Measurements from ENCODE around the gene PPP1R2.
A peak's percentile ranks its signal among the peaks of the same experiment; 100 is the strongest.

Gene PPP1R2

DNA sequence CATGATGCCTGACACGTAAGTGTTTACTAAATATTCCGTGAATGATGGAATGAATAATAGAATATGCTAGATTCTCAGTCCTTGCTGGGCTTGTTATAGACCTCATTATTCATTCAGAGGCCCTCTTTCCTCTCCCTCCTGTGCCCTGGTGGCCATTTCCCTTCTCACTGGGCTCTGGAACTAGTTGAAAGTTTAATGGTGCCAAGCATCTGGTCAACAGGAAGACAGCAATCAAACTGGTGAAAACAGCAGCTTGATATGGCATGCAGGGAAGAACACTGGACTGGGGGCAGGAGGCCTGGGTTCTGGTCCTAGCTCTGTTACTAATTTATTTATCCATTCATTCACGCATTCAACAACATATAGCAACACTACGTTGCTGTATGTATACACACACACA is 44.3 kb upstream of the PPP1R2 start:
- Histone ChIP-seq H3K4me3 (ENCODE audit: low read length) (no peak overlapping the region), H4K8ac (ENCODE audit: low read depth, low read length) (no peak overlapping the region), H3K9ac (ENCODE audit: low read length) (no peak overlapping the region), H3K56ac (ENCODE audit: low read length) (no peak overlapping the region), H2BK120ac (ENCODE audit: low read depth, low read length) (no peak overlapping the region), H3K18ac (ENCODE audit: low read length) (no peak overlapping the region), H2BK5ac (ENCODE audit: low read length) (no peak overlapping the region), H3K4ac (ENCODE audit: low read depth, low read length) (no peak overlapping the region), H3K23ac (ENCODE audit: low read length) (no peak overlapping the region), H2AK5ac (ENCODE audit: low read length) (no peak overlapping the region), H4K5ac (ENCODE audit: low read length) (no peak overlapping the region), H3K79me2 (ENCODE audit: control insufficient read depth, insufficient read depth, low read length) (no peaks in the 10 kb centered on the region), H3K27me3 (ENCODE audit: insufficient read depth, low read length, poor library complexity) (no peaks in the 10 kb centered on the region), H3K79me1 (ENCODE audit: low read length) (no peaks in the 10 kb centered on the region), H2BK15ac (replicated peaks; ENCODE audit: low read depth) (no peak overlapping the region), H3K4me1 (ENCODE audit: control insufficient read depth, low read depth, low read length) (no peaks in the 10 kb centered on the region), H3K36me3 (ENCODE audit: control insufficient read depth, insufficient read depth, low read length) (no peaks in the 10 kb centered on the region), H3K27ac (ENCODE audit: low read depth, low read length) (no peak overlapping the region), H3K4me2 (ENCODE audit: low read length) (no peak overlapping the region)
- no CpG with 5 or more reads among the region's 4 CpGs for WGBS (ENCODE audit: extremely low coverage, insufficient coverage, low lambda C conversion rate)
- DNase-seq = no peak

DNA sequence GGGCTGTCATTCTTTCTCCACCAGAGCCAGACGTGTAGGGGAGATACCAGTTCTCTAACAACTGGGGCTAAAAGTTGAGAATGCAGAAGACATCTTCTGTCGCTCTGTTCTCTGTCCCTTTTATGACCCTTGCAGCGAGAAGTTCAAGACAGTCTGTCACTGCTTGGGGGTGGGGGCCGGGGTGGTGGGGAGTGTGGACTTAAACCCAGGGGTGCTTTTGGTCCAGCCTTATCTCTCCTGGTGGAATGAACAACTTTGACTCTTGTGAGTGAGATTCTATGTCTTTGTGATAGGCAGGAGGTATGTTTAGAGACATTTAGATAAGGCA is 41.4 kb upstream of the PPP1R2 start:
- no peak overlapping the region for H3K23ac ChIP-seq (ENCODE audit: low read length)
- H3K36me3 ChIP-seq (ENCODE audit: control insufficient read depth, insufficient read depth, low read length) = no peaks in the 10 kb centered on the region
- H3K4ac ChIP-seq (ENCODE audit: low read depth, low read length) = no peak overlapping the region
- H3K79me1 ChIP-seq (ENCODE audit: low read length) = no peaks in the 10 kb centered on the region
- H3K4me2 ChIP-seq (ENCODE audit: low read length) = no peak overlapping the region
- DNase-seq = no peak
- H2BK120ac ChIP-seq (ENCODE audit: low read depth, low read length) = no peak overlapping the region
- no CpG with 5 or more reads among the region's 4 CpGs for whole genome bisulfite sequencing (ENCODE audit: extremely low coverage, insufficient coverage, low lambda C conversion rate)
- no peak overlapping the region for H4K8ac ChIP-seq (ENCODE audit: low read depth, low read length)
- no peak overlapping the region for H3K18ac ChIP-seq (ENCODE audit: low read length)
- H3K4me1 ChIP-seq (ENCODE audit: control insufficient read depth, low read depth, low read length) = no peaks in the 10 kb centered on the region
- no peak overlapping the region for H2BK15ac ChIP-seq (replicated peaks; ENCODE audit: low read depth)
- H2AK5ac ChIP-seq (ENCODE audit: low read length) = no peak overlapping the region
- no peaks in the 10 kb centered on the region for H3K27me3 ChIP-seq (ENCODE audit: insufficient read depth, low read length, poor library complexity)
- H3K56ac ChIP-seq (ENCODE audit: low read length) = no peak overlapping the region
- no peak overlapping the region for H3K9ac ChIP-seq (ENCODE audit: low read length)
- no peak overlapping the region for H3K27ac ChIP-seq (ENCODE audit: low read depth, low read length)
- H3K79me2 ChIP-seq (ENCODE audit: control insufficient read depth, insufficient read depth, low read length) = no peaks in the 10 kb centered on the region
- no peak overlapping the region for H4K5ac ChIP-seq (ENCODE audit: low read length)
- H3K4me3 ChIP-seq (ENCODE audit: low read length) = no peak overlapping the region
- no peak overlapping the region for H2BK5ac ChIP-seq (ENCODE audit: low read length)

DNA sequence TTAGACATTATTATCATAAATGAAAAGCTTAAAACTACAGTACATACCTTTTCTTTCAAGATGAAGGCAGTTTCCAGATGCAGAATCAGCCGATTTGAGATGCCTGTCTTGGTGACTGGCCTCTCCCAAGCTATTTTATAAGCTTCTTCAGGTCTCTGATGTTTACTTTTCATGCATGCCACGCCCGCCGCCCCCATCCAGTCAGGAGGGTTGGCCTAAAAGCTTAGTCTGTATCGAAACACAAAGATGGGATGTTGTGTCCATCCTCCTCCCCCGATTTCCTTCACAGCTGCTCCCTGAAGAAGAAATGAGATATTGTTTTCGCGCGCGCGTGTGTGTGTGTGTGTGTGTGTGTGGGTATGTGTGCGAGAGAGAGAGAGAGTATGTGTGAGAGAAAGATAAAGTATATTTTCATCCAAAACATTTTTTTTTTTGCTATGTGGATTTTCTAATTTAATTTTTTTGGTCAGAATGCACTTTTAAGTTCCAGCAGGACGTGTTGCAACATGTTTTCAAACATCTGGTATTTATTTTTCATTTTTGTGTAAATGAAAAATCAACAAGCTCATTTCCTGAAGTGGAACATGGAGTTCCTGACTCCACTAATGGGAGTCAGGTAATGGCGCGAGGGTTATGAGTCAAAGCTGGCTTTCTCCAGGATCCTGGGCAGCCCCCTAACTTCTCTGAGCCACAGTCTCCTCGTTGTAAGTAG is 40.9 kb upstream of the PPP1R2 start, which contains the start of gene APOD:
TSS of gene APOD (minus strand) at position 110 of the 712 bp plus-strand sequence. CDS start 4,479 bp downstream, outside the sequence.
- H3K56ac ChIP-seq (ENCODE audit: low read length) = no peak within 1 kb of the TSS
- H4K5ac ChIP-seq (ENCODE audit: low read length) = no peak within 1 kb of the TSS
- no peak within 1 kb of the TSS for H3K23ac ChIP-seq (ENCODE audit: low read length)
- H3K4me3 ChIP-seq (ENCODE audit: low read length) = no peak within 1 kb of the TSS
- no peak within 1 kb of the TSS for H3K18ac ChIP-seq (ENCODE audit: low read length)
- H3K27me3 ChIP-seq (ENCODE audit: insufficient read depth, low read length, poor library complexity) = no peaks in the 10 kb centered on the region
- no peaks in the 10 kb centered on the region for H3K4me1 ChIP-seq (ENCODE audit: control insufficient read depth, low read depth, low read length)
- 100% methylated on average over 1 of the region's 16 CpGs for WGBS (ENCODE audit: extremely low coverage, insufficient coverage, low lambda C conversion rate)
- no peak within 1 kb of the TSS for H2BK5ac ChIP-seq (ENCODE audit: low read length)
- no peak within 1 kb of the TSS for H2BK120ac ChIP-seq (ENCODE audit: low read depth, low read length)
- no peaks in the 10 kb centered on the region for H3K79me1 ChIP-seq (ENCODE audit: low read length)
- H3K79me2 ChIP-seq (ENCODE audit: control insufficient read depth, insufficient read depth, low read length) = no peaks in the 10 kb centered on the region
- H3K4ac ChIP-seq (ENCODE audit: low read depth, low read length) = no peak within 1 kb of the TSS
- no peak within 1 kb of the TSS for H3K4me2 ChIP-seq (ENCODE audit: low read length)
- DNase-seq = no peak
- H2BK15ac ChIP-seq (replicated peaks; ENCODE audit: low read depth) = no peak within 1 kb of the TSS
- H3K27ac ChIP-seq (ENCODE audit: low read depth, low read length) = no peak within 1 kb of the TSS
- no peak within 1 kb of the TSS for H4K8ac ChIP-seq (ENCODE audit: low read depth, low read length)
- H3K36me3 ChIP-seq (ENCODE audit: control insufficient read depth, insufficient read depth, low read length) = no peaks in the 10 kb centered on the region
- H2AK5ac ChIP-seq (ENCODE audit: low read length) = no peak within 1 kb of the TSS
- no peak within 1 kb of the TSS for H3K9ac ChIP-seq (ENCODE audit: low read length)

DNA sequence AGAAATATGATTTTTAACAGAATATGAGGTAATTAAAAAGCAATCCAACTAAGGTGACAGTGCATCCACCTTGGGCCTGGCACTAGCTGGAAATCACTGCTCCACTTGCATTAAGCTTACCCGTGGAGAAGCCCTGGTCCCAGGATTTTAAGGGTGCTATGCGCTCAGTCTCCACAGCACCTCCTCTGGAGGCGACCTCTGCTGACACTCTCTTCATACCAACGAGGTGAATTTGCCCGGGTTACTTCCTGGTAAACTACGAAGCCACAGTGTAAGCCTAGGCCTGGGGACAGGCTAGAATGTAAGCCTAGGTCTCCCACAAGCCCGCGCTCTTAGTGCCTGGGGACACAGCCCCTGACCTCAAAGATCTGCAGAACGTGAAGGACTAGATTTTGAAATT is 39.8 kb upstream of the PPP1R2 start:
- Histone ChIP-seq H3K9ac (ENCODE audit: low read length) (no peak overlapping the region), H3K4me3 (ENCODE audit: low read length) (no peak overlapping the region), H3K23ac (ENCODE audit: low read length) (no peak overlapping the region), H3K4me2 (ENCODE audit: low read length) (no peak overlapping the region), H3K27me3 (ENCODE audit: insufficient read depth, low read length, poor library complexity) (no peaks in the 10 kb centered on the region), H3K79me2 (ENCODE audit: control insufficient read depth, insufficient read depth, low read length) (no peaks in the 10 kb centered on the region), H3K56ac (ENCODE audit: low read length) (no peak overlapping the region), H2BK120ac (ENCODE audit: low read depth, low read length) (no peak overlapping the region), H3K27ac (ENCODE audit: low read depth, low read length) (no peak overlapping the region), H2BK5ac (ENCODE audit: low read length) (no peak overlapping the region), H3K36me3 (ENCODE audit: control insufficient read depth, insufficient read depth, low read length) (no peaks in the 10 kb centered on the region), H4K8ac (ENCODE audit: low read depth, low read length) (no peak overlapping the region), H4K5ac (ENCODE audit: low read length) (no peak overlapping the region), H3K4me1 (ENCODE audit: control insufficient read depth, low read depth, low read length) (no peaks in the 10 kb centered on the region), H3K18ac (ENCODE audit: low read length) (no peak overlapping the region), H2BK15ac (replicated peaks; ENCODE audit: low read depth) (no peak overlapping the region), H3K4ac (ENCODE audit: low read depth, low read length) (no peak overlapping the region), H2AK5ac (ENCODE audit: low read length) (no peak overlapping the region), H3K79me1 (ENCODE audit: low read length) (no peaks in the 10 kb centered on the region)
- peak; percentile 65 for DNase-seq
- WGBS (ENCODE audit: extremely low coverage, insufficient coverage, low lambda C conversion rate) = no CpG with 5 or more reads among the region's 9 CpGs

DNA sequence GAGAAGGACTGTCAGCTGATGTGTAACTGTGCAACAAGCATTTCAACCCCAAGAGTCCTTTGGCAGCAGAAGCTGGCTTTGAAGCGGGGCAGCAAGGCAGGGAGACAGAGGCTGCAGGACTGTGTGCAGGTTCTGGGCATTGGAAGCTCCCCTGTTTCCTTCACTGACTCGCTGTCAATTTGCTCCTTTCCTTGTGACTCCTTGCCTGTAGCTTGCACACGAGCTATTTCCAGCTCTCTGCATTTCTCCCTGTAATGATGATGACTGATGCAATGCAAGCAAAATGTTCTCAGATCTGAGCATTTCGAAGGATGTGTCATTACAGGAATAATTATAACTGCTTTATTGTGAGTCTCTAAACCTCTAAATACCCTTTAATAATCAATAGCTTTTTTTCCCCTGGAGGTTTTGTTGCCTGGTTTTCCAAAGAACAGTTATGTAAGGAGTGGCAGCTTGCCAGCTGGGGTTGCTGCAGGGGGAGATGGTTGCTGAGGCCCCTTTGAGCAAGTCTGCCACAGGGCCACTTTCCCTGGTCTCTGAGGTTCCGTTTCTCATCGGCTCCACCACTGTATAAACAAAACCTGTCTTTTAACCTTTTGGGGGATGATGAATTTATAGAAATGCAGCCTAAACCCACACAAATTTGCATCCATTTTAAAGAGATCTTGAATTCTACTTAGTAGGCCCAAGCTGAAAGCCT is 37.8 kb upstream of the PPP1R2 start:
- no CpG with 5 or more reads among the region's 6 CpGs for WGBS (ENCODE audit: extremely low coverage, insufficient coverage, low lambda C conversion rate)
- DNase-seq = no peak
- no peaks in the 10 kb centered on the region for H3K36me3 ChIP-seq (ENCODE audit: control insufficient read depth, insufficient read depth, low read length)

More for the DNA sequence above, 37.8 kb upstream of the PPP1R2 start:
- H3K56ac ChIP-seq (ENCODE audit: low read length) = no peak overlapping the region
- H2BK5ac ChIP-seq (ENCODE audit: low read length) = no peak overlapping the region
- no peak overlapping the region for H2AK5ac ChIP-seq (ENCODE audit: low read length)
- no peak overlapping the region for H3K9ac ChIP-seq (ENCODE audit: low read length)
- H3K79me1 ChIP-seq (ENCODE audit: low read length) = no peaks in the 10 kb centered on the region
- no peaks in the 10 kb centered on the region for H3K79me2 ChIP-seq (ENCODE audit: control insufficient read depth, insufficient read depth, low read length)
- no peak overlapping the region for H4K8ac ChIP-seq (ENCODE audit: low read depth, low read length)
- H2BK120ac ChIP-seq (ENCODE audit: low read depth, low read length) = no peak overlapping the region
- H3K27ac ChIP-seq (ENCODE audit: low read depth, low read length) = no peak overlapping the region
- no peak overlapping the region for H3K4me2 ChIP-seq (ENCODE audit: low read length)
- no peaks in the 10 kb centered on the region for H3K27me3 ChIP-seq (ENCODE audit: insufficient read depth, low read length, poor library complexity)
- no peak overlapping the region for H3K23ac ChIP-seq (ENCODE audit: low read length)
- no peak overlapping the region for H4K5ac ChIP-seq (ENCODE audit: low read length)
- no peaks in the 10 kb centered on the region for H3K4me1 ChIP-seq (ENCODE audit: control insufficient read depth, low read depth, low read length)
- no peak overlapping the region for H3K18ac ChIP-seq (ENCODE audit: low read length)
- no peak overlapping the region for H3K4ac ChIP-seq (ENCODE audit: low read depth, low read length)
- no peak overlapping the region for H3K4me3 ChIP-seq (ENCODE audit: low read length)
- H2BK15ac ChIP-seq (replicated peaks; ENCODE audit: low read depth) = no peak overlapping the region
